GM19468 (cell line): ENCODE data around the gene FYN.

Experiments
- ATAC-seq: cut with Tn5 transposase; IDR thresholded peaks from one replicate; pipeline ENCODE4 v1.9.1; 2021; ENCODE audit warnings: mild to moderate bottlenecking, moderate library complexity, moderate number of reproducible peaks; ENCODE audit not compliant: unreplicated experiment; ENCODE audit errors: extremely low read depth

Gene FYN

GRCh38 chr6:111812060-111813038 lies 60.9 kb downstream of the FYN start:
- no peak for ATAC-seq

- no peak for ATAC-seq
Observed at GRCh38 chr6:111810294-111811131, 62.7 kb downstream of the FYN start.

DNA sequence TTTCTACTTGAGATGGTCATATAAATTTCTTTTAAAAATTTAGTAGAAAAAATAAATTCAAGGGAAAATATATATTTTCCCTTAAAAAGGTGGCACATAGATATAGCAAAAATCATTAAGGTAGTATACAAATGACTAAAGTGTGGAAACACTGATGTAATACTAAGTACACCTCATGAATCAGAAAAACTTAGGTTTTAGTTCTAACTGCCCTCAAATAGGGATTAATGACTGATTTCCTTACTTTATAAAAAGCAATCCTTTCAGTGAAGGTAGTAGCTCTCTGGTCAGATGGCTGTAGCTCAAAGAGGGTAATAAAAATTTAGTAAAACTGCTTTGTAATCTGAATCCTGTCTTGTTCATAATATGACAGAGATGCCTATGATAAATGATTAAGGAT lies 63.5 kb downstream of the FYN start:
- no peak for ATAC-seq

DNA sequence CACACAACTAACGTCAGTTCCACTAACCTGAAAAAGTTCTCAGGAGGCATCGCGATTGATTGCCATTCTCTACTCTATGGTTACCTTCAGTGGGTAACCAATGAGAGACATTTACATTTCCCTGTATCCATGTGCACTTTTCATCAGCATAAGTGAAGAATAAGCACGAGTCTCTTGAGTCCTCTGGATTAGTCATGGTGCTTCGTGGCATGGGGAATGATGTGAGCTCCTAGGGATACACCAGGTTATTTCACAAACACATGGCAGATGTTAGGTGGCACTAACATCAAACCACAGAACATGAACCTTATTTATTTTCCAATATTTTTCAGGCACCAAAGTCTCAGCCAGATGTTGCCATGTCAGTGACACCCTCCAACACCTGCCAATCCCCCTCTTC lies 64.0 kb downstream of the FYN start:
- ATAC-seq = no peak

GRCh38 chr6:111808493-111808892 lies 64.8 kb downstream of the FYN start:
- no peak for ATAC-seq

- ATAC-seq = no peak
Observed at GRCh38 chr6:111806561-111807497, 66.4 kb downstream of the FYN start.

DNA sequence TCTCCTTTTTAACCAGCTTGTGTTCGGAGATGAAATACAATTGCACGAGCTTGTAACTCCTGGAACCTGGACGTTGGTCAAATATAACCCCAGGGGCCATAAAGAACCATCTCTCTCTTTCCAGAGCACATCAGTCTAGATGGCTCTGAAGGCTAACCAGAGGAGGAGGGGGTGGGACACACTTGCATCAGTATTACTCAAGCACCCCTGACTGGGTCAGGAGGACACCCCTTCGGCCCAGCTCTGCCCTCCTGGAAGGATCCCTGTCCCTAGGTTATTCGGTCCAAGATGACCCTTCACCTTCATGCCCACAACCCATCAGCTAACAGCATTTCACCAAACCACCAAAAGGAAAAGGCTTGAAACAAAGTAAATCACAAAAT lies 67.1 kb downstream of the FYN start:
- no peak for ATAC-seq

DNA sequence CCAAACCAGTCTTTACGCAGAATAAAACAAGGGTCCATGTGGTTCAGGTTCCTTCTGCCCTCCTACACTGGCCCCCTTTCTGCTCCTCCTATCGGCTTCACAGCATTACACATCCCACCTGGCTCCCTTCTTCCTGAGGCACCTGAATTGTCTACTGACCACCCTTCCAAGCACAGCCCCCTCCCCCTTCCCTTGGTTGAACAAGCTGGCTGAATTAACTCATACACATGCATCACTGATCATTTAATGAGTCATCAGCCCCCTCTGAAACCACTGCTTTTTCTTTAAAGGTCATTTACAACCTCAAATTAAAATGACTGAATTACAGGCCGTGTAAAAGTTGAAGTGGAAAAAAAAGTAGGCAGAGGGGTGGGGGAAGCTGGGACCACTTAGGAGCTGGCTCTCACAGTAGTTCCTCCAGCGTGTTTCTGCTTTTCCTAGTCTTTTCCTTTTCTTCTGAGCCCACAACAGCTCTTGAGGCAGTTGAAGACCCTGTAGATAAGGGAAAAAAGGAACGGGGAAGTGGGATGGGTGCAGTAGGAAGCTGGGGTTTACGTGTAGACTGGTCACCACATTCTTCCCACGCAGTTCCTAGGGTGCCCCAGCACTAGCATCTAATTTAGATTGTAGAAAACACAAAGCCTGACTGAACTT lies 67.6 kb downstream of the FYN start:
- peak; percentile 21 for ATAC-seq

DNA sequence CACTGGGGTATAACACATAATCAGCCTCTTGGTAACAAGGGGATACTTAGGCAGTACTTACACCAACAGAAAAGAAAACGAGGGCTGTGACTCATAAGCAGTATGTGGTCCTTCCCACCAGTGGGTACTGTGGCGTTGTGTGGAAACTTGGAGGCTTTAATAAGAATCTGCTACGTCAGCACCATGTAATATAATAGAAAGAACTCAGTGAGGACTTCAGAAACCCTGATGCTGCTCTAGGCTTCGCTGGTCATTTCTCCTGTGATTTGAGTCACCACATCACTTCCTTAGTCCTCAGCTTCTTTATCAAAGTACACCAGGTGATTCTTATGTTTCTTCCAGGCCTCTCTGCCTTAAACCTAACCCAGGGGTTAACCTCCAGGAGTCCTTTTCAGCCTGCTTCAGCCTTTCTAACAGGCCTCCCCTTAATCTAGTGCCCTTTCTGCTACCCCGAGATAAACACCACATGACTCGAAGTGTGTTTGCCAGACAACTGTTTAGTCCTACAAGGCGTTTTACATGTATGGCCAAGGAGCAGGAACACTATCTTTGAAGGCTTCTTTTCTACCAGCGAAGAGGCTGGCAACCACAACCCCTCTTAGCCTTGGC lies 68.5 kb downstream of the FYN start:
- peak; percentile 36 for ATAC-seq

DNA sequence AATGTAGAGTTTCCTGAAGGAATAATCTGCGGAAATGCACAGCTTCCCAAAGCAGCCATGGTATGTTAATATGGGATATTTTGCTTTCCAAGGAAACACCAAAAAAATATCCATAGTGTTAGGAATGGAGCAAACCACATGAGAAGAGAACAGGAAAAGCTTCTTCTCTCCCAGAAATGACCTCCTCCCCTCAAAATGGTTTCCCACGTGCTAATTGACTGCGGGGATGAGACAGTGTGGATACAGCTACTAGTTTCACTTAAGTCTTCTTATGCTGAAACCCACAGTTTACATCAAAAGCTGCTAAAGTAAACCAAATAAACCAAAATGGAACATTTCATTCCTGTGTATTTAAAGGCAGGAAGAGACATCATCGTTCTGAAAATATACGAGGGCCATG lies 69.4 kb downstream of the FYN start:
- no peak for ATAC-seq

DNA sequence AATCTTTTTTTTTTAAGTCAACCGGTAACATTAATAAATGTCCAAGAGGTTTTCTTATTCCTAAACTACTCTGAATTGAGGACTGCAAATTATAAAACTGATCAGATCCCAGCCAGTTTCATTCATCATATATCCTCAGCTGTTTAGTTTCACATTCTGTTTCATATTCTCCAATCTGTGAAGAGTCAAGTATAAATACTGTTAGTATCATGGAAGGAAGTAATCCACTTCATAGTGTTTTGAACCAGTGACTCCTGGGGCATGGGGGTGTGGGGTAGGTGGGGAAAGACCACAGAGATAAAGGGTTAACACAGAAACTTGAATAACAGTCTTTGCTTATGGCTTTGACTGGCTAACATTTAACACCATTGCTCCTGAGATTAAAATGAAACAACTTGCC lies 69.9 kb downstream of the FYN start:
- ATAC-seq = no peak

DNA sequence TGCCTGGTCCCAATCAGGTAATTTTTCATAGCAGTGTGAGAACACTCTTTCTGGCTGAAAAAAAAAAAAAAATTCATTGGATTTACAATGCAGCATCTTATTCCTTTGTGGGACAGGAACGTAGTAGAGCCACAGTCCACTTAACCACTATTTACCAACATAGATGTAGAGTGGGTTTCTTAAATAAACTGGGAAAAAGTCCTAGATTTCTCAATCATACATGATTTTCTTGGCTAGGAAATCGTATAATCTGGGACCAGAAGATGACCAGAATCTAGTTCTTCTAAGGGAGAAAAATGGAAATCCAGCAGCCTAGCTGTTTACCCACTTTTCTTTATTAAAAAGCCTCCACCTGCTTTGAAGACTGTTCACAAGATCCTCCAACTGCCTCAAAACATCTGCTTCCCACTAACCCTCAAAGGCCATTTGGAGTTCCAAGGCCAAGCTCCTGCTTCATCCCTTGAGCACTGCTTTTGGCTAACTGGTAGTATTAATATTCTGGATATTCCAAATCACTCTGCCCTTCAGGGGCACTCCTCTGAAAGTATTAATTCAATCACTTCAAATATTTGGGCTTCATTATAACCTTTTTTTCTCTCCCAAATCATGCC lies 70.4 kb downstream of the FYN start:
- ATAC-seq = no peak

DNA sequence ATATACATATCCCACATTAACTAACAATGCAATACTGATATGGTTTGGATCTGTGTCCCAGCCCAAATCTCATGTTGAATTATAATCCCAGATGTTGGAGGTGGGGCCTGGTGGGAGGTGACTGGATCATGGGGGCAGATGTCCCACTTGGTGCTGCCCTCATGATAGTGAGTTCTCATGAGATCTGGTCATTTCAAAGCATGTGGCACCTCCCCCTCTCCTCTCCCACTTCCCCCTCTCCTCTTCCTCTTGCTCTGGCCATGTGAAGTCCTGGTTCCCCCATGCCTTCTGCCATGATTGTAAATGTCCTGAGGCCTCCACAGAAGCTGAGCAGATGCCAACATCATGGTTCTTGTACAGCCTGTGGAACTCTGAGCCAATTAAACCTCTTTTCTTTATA lies 71.2 kb downstream of the FYN start:
- ATAC-seq = no peak

- no peak for ATAC-seq
Observed at GRCh38 chr6:111800821-111801220, 72.4 kb downstream of the FYN start.

GRCh38 chr6:111800259-111800765 lies 72.9 kb downstream of the FYN start:
- ATAC-seq = no peak

- ATAC-seq = no peak
Observed at GRCh38 chr6:111799576-111800258, 73.5 kb downstream of the FYN start.

GRCh38 chr6:111798281-111798725 lies 74.9 kb downstream of the FYN start:
- ATAC-seq = no peak

GRCh38 chr6:111796310-111796918 lies 76.8 kb downstream of the FYN start:
- no peak for ATAC-seq
